Dermis microvascular lymphatic vessel endothelial cell (primary cell): Measurements from ENCODE around the gene CD2AP. TPM values are rescaled to one million over a fixed set of nuclear protein-coding genes. Genes with fewer than 3 reads are reported as not detected.
"Not testable (repeated sequence)": the region's sequence is repeated elsewhere in the genome, so short reads cannot be mapped to it uniquely, and the experiment has no call there.

Experiments
- DNase-seq, 2 donors: peaks; one replicate each; pipeline versions ENCODE4 v3.0.0 to v3.0.0-alpha.2; 2010; ENCODE audit warnings: low read depth in 2 of 2
- total RNA-seq: library from RNA; depleted of rRNA; stranded (reverse); fragments of >200 nt; gene quantifications from 2 replicates; pipeline ENCODE4 v1.2.1, GENCODE V29; 2014

Gene CD2AP
- total RNA-seq, 1 donor from 2014 or later: 19.8 TPM

GRCh38 chr6:47464052-47464451, 13.5 kb upstream of the CD2AP start:
- no peak for DNase-seq

GRCh38 chr6:47465117-47465516, 12.5 kb upstream of the CD2AP start:
- DNase-seq: no peak

- no peak for DNase-seq
Measured at GRCh38 chr6:47471911-47472310, 5.7 kb upstream of the CD2AP start.

- peak; percentile 31 to 67 for DNase-seq
Measured at GRCh38 chr6:47473791-47474346, 3.7 kb upstream of the CD2AP start.

- no peak for DNase-seq
Measured at GRCh38 chr6:47475319-47475816, 2.2 kb upstream of the CD2AP start.

GRCh38 chr6:47476781-47477496, 650 bp upstream of the CD2AP start:
- no peak for DNase-seq

GRCh38 chr6:47478233-47479139, 897 bp downstream of the CD2AP start:
- DNase-seq: peak in 1 of 2 donors; percentile 48

- peak in 1 of 2 donors; percentile 26 for DNase-seq
Measured at GRCh38 chr6:47479140-47479508, 1.5 kb downstream of the CD2AP start.

GRCh38 chr6:47479874-47480273, 2.3 kb downstream of the CD2AP start:
- no peak for DNase-seq

- not testable (repeated sequence) for DNase-seq
Measured at GRCh38 chr6:47481213-47481612, 3.6 kb downstream of the CD2AP start.

- no peak for DNase-seq
Measured at GRCh38 chr6:47481806-47482205, 4.2 kb downstream of the CD2AP start.

GRCh38 chr6:47483516-47483852, 5.9 kb downstream of the CD2AP start:
- no peak for DNase-seq

- no peak for DNase-seq
Measured at GRCh38 chr6:47483853-47484546, 6.4 kb downstream of the CD2AP start.

GRCh38 chr6:47484616-47485015, 7.0 kb downstream of the CD2AP start:
- no peak for DNase-seq

GRCh38 chr6:47485083-47485482, 7.5 kb downstream of the CD2AP start:
- no peak for DNase-seq

- no peak for DNase-seq
Measured at GRCh38 chr6:47485491-47486135, 8.0 kb downstream of the CD2AP start.

- no peak for DNase-seq
Measured at GRCh38 chr6:47489995-47490394, 12.4 kb downstream of the CD2AP start.

- DNase-seq: no peak
Measured at GRCh38 chr6:47490676-47491075, 13.1 kb downstream of the CD2AP start.

GRCh38 chr6:47492355-47492754, 14.8 kb downstream of the CD2AP start:
- DNase-seq: no peak

GRCh38 chr6:47495207-47495606, 17.6 kb downstream of the CD2AP start:
- DNase-seq: no peak

GRCh38 chr6:47495954-47496545, 18.5 kb downstream of the CD2AP start:
- DNase-seq: no peak
